ENCODE data around the gene FAU.

FAU gene

GRCh38 chr11:65095974-65096806 is 25.7 kb downstream of the FAU start, which contains the start of gene VPS51 (continued):
- TF ChIP-seq ZBTB17 (tag by site-specific recombination; IDR thresholded peaks at IDR 0.05) (peak; percentile 79), ZFP37 (tag by site-specific recombination; IDR thresholded peaks at IDR 0.05) (0 out of 2 replicates have a peak, but pooled peaks have one; percentile 62), SP3 (tag by site-specific recombination; IDR thresholded peaks at IDR 0.05) (peak; percentile 78), ZNF624 (tag by site-specific recombination; IDR thresholded peaks at IDR 0.05) (0 out of 2 replicates have a peak, but pooled peaks have one; percentile 63), ZFP69B (tag by site-specific recombination; IDR thresholded peaks at IDR 0.05) (peak; percentile 89), ZNF211 (tag by site-specific recombination; IDR thresholded peaks at IDR 0.05; ENCODE audit: low read depth) (no peak), ZNF596 (tag by site-specific recombination; IDR thresholded peaks at IDR 0.05) (no peak; the same call in 1 of the 2 replicates), ZNF37A (tag by site-specific recombination; IDR thresholded peaks at IDR 0.05) (no peak), SCRT2 (tag by site-specific recombination; IDR thresholded peaks at IDR 0.05) (0 out of 2 replicates have a peak, but pooled peaks have one; percentile 39), ZNF140 (tag by site-specific recombination; IDR thresholded peaks at IDR 0.05) (no peak), KLF8 (tag by site-specific recombination; IDR thresholded peaks at IDR 0.05) (peak; percentile 98), ZNF416 (tag by site-specific recombination; IDR thresholded peaks at IDR 0.05) (no peak), ZNF768 (tag by site-specific recombination; IDR thresholded peaks at IDR 0.05) (no peak), FEZF1 (tag by site-specific recombination; IDR thresholded peaks at IDR 0.05) (peak; percentile 50; the same call in 1 of the 2 replicates), ZNF639 (tag by site-specific recombination; IDR thresholded peaks at IDR 0.05) (peak; percentile 100), HOXA7 (CRISPR knock-in tag; IDR thresholded peaks at IDR 0.05; ENCODE audit: borderline replicate concordance) (no peak), ZNF155 (tag by site-specific recombination; IDR thresholded peaks at IDR 0.05) (no peak), WT1 (tag by site-specific recombination; IDR thresholded peaks at IDR 0.05) (peak; percentile 76), ZNF626 (tag by site-specific recombination; IDR thresholded peaks at IDR 0.05) (no peak; the same call in 1 of the 2 replicates), BCL6B (tag by site-specific recombination; IDR thresholded peaks at IDR 0.05) (no peak), SETDB1 (IDR thresholded peaks at IDR 0.05; ENCODE audit: insufficient read length, low read length) (no peak), ZNF24 (tag by site-specific recombination; IDR thresholded peaks at IDR 0.05) (peak; percentile 90), ZSCAN18 (tag by site-specific recombination; IDR thresholded peaks at IDR 0.05) (peak; percentile 80; the same call in 1 of the 2 replicates), ZNF776 (tag by site-specific recombination; IDR thresholded peaks at IDR 0.05; ENCODE audit: borderline replicate concordance) (no peak), ZNF501 (tag by site-specific recombination; IDR thresholded peaks at IDR 0.05) (peak; percentile 92), ZNF549 (tag by site-specific recombination; IDR thresholded peaks at IDR 0.05) (no peak)
- TF ChIP-seq, protein P1, sequence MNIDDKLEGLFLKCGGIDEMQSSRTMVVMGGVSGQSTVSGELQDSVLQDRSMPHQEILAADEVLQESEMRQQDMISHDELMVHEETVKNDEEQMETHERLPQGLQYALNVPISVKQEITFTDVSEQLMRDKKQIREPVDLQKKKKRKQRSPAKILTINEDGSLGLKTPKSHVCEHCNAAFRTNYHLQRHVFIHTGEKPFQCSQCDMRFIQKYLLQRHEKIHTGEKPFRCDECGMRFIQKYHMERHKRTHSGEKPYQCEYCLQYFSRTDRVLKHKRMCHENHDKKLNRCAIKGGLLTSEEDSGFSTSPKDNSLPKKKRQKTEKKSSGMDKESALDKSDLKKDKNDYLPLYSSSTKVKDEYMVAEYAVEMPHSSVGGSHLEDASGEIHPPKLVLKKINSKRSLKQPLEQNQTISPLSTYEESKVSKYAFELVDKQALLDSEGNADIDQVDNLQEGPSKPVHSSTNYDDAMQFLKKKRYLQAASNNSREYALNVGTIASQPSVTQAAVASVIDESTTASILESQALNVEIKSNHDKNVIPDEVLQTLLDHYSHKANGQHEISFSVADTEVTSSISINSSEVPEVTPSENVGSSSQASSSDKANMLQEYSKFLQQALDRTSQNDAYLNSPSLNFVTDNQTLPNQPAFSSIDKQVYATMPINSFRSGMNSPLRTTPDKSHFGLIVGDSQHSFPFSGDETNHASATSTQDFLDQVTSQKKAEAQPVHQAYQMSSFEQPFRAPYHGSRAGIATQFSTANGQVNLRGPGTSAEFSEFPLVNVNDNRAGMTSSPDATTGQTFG (tag by site-specific recombination; IDR thresholded peaks at IDR 0.05; ENCODE audit: borderline replicate concordance), result peak; percentile 88
- TF ChIP-seq, protein P2, sequence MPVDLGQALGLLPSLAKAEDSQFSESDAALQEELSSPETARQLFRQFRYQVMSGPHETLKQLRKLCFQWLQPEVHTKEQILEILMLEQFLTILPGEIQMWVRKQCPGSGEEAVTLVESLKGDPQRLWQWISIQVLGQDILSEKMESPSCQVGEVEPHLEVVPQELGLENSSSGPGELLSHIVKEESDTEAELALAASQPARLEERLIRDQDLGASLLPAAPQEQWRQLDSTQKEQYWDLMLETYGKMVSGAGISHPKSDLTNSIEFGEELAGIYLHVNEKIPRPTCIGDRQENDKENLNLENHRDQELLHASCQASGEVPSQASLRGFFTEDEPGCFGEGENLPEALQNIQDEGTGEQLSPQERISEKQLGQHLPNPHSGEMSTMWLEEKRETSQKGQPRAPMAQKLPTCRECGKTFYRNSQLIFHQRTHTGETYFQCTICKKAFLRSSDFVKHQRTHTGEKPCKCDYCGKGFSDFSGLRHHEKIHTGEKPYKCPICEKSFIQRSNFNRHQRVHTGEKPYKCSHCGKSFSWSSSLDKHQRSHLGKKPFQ (tag by site-specific recombination; IDR thresholded peaks at IDR 0.05), result peak; percentile 28; the same call in 1 of the 2 replicates
- TF ChIP-seq, protein P3, sequence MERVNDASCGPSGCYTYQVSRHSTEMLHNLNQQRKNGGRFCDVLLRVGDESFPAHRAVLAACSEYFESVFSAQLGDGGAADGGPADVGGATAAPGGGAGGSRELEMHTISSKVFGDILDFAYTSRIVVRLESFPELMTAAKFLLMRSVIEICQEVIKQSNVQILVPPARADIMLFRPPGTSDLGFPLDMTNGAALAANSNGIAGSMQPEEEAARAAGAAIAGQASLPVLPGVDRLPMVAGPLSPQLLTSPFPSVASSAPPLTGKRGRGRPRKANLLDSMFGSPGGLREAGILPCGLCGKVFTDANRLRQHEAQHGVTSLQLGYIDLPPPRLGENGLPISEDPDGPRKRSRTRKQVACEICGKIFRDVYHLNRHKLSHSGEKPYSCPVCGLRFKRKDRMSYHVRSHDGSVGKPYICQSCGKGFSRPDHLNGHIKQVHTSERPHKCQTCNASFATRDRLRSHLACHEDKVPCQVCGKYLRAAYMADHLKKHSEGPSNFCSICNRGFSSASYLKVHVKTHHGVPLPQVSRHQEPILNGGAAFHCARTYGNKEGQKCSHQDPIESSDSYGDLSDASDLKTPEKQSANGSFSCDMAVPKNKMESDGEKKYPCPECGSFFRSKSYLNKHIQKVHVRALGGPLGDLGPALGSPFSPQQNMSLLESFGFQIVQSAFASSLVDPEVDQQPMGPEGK (tag by site-specific recombination; IDR thresholded peaks at IDR 0.05), result peak; percentile 73

Data from HEK293 (cell line).